H1 (cell line): Measurements from ENCODE around the gene TYSND1. TPM values are rescaled to one million over a fixed set of nuclear protein-coding genes. Genes with fewer than 3 reads are reported as not detected.

Experiments used
- CTCF ChIA-PET: fragments of 300-600 bp; sonication (Branson Sonifier 250); formaldehyde crosslinking; loops from one replicate; lab custom pipeline; 2021; ENCODE audit not compliant: partially characterized antibody; lab: Charles Lee
- POLR2A ChIA-PET: fragments of 300-600 bp; sonication (Branson Sonifier 250); formaldehyde crosslinking; loops from one replicate; lab custom pipeline; 2021; ENCODE audit warnings: inconsistent platforms; ENCODE audit not compliant: partially characterized antibody; lab: Charles Lee
- DNase-seq, 2 experiments: peaks; one replicate each; pipeline versions ENCODE4 v3.0.0 to v3.0.0-alpha.2; 2010 to 2022; ENCODE audit warnings: low spot score in 2 of 2, low read depth in 1 of 2, mixed read lengths in 1 of 2
- FAIRE-seq: peaks from 2 replicates; lab custom pipeline; 2011; peaks lifted over from hg19 to GRCh38; lab: Jason Lieb, UNC
- H2AFZ ChIP-seq: 2 replicates; pipeline ENCODE4 v1.8.1; 2012; ENCODE audit warnings: low read length, inconsistent platforms
- H2AK5ac ChIP-seq: 2 replicates; pipeline ENCODE4 v1.6.1; 2013; ENCODE audit warnings: low read depth, low read length
- H2BK120ac ChIP-seq: replicated peaks from 2 replicates; pipeline ENCODE3; 2013; ENCODE audit warnings: low read depth, low read length, inconsistent platforms
- H2BK12ac ChIP-seq: 2 replicates; pipeline ENCODE4 v1.6.1; 2013; ENCODE audit warnings: low read depth, low read length
- H2BK15ac ChIP-seq: 2 replicates; pipeline ENCODE4 v1.6.1; 2013; ENCODE audit warnings: low read length
- H2BK20ac ChIP-seq: 2 replicates; pipeline ENCODE4 v1.6.1; 2013; ENCODE audit warnings: low read length
- H2BK5ac ChIP-seq: 2 replicates; pipeline ENCODE4 v1.6.1; 2013; ENCODE audit warnings: low read depth, low read length
- H3K14ac ChIP-seq: 2 replicates; pipeline ENCODE4 v1.6.1; 2013; ENCODE audit warnings: inconsistent platforms; ENCODE audit not compliant: insufficient read length
- H3K18ac ChIP-seq: 2 replicates; pipeline ENCODE4 v1.6.1; 2013; ENCODE audit warnings: low read length; ENCODE audit errors: extremely low read depth
- H3K23ac ChIP-seq: 2 replicates; pipeline ENCODE4 v1.6.1; 2013; ENCODE audit warnings: inconsistent platforms; ENCODE audit not compliant: insufficient read length
- H3K23me2 ChIP-seq: 2 replicates; pipeline ENCODE4 v1.6.1; 2013; ENCODE audit warnings: low read depth, low read length
- H3K27ac ChIP-seq: 2 replicates; pipeline ENCODE4 v1.6.1; 2011; ENCODE audit warnings: low read depth, low read length, inconsistent platforms
- H3K27me3 ChIP-seq, 4 experiments: replicated peaks in 1 of 4; 1 replicate in 1 of 4; 2 replicates in 3 of 4; pipeline versions ENCODE4 v1.6.1 to v1.8.1; 2011 to 2013; ENCODE audit warnings: low read length in 3 of 4, mild to moderate bottlenecking in 3 of 4, inconsistent platforms in 2 of 4, mixed read lengths in 2 of 4, moderate library complexity in 1 of 4; ENCODE audit not compliant: control insufficient read depth in 3 of 4, insufficient read depth in 3 of 4; ENCODE audit errors: extremely low read depth in 1 of 4
- H3K36me3 ChIP-seq, 4 experiments: 2 replicates each; pipeline versions ENCODE4 v1.6.1 to v1.8.1; 2011 to 2013; ENCODE audit warnings: mild to moderate bottlenecking in 4 of 4, low read length in 3 of 4, moderate library complexity in 2 of 4, control low read depth in 1 of 4, inconsistent platforms in 1 of 4; ENCODE audit not compliant: insufficient read depth in 4 of 4, control insufficient read depth in 2 of 4
- H3K4ac ChIP-seq: replicated peaks from 2 replicates; pipeline ENCODE3; 2013; ENCODE audit warnings: low read length, low read depth, mixed read lengths, inconsistent platforms; ENCODE audit not compliant: insufficient read length
- H3K4me1 ChIP-seq, 4 experiments: replicated peaks in 1 of 4; 1 replicate in 1 of 4; 2 replicates in 3 of 4; pipeline versions ENCODE4 v1.6.1 to v1.8.1; 2011 to 2013; ENCODE audit warnings: low read length in 3 of 4, inconsistent platforms in 2 of 4, mixed read lengths in 1 of 4; ENCODE audit not compliant: insufficient read depth in 4 of 4, control insufficient read depth in 3 of 4
- H3K4me2 ChIP-seq, 2 experiments: 2 replicates each; pipeline versions ENCODE4 v1.6.1 to v1.8.1; 2011 to 2013; ENCODE audit warnings: low read depth in 2 of 2, low read length in 2 of 2, control low read depth in 1 of 2, inconsistent platforms in 1 of 2, mild to moderate bottlenecking in 1 of 2; ENCODE audit not compliant: insufficient read depth in 1 of 2
- H3K4me3 ChIP-seq, 4 experiments: fragments of 200-600, 300-600 bp in 1 of 4; sonication (generic), shearing (Covaris generic), sonication (Bioruptor Twin) in 1 of 4; 2 replicates each; pipeline versions ENCODE4 v1.5.1 to v1.8.1; 2011 to 2016; ENCODE audit warnings: low read length in 4 of 4, low read depth in 3 of 4, control low read depth in 2 of 4, inconsistent platforms in 2 of 4, mild to moderate bottlenecking in 2 of 4, mixed read lengths in 1 of 4, moderate library complexity in 1 of 4; ENCODE audit not compliant: insufficient read depth in 2 of 4; ENCODE audit errors: extremely low read depth in 1 of 4
- H3K56ac ChIP-seq: replicated peaks from 2 replicates; pipeline ENCODE3; 2013; ENCODE audit warnings: low read depth, mild to moderate bottlenecking, mixed read lengths, low read length, inconsistent platforms; ENCODE audit not compliant: insufficient read length
- H3K79me1 ChIP-seq: 2 replicates; pipeline ENCODE4 v1.6.1; 2013; ENCODE audit warnings: low read depth, low read length, control low read depth
- H3K79me2 ChIP-seq, 2 experiments: 2 replicates each; pipeline versions ENCODE4 v1.6.1 to v1.8.1; 2012 to 2013; ENCODE audit warnings: low read length in 2 of 2, mild to moderate bottlenecking in 2 of 2, inconsistent platforms in 1 of 2; ENCODE audit not compliant: insufficient read depth in 2 of 2, control insufficient read depth in 1 of 2
- H3K9ac ChIP-seq, 4 experiments: replicated peaks in 1 of 4; 1 replicate in 1 of 4; 2 replicates in 3 of 4; pipeline versions ENCODE4 v1.6.1 to v1.8.1; 2011 to 2013; ENCODE audit warnings: low read depth in 3 of 4, low read length in 3 of 4, control low read depth in 2 of 4, mild to moderate bottlenecking in 2 of 4, moderate library complexity in 2 of 4, inconsistent platforms in 1 of 4; ENCODE audit errors: extremely low read depth in 1 of 4
- H3K9me3 ChIP-seq, 2 experiments: 2 replicates each; pipeline versions ENCODE4 v1.6.1 to v1.8.1; 2012 to 2013; ENCODE audit warnings: mild to moderate bottlenecking in 2 of 2, moderate library complexity in 2 of 2, control low read depth in 1 of 2, inconsistent platforms in 1 of 2, low read depth in 1 of 2, low read length in 1 of 2, mixed read lengths in 1 of 2; ENCODE audit not compliant: insufficient read depth in 2 of 2
- H4K20me1 ChIP-seq, 2 experiments: replicated peaks in 1 of 2; 2 replicates each; pipeline versions ENCODE3 to v1.8.1; 2011 to 2013; ENCODE audit warnings: inconsistent platforms in 2 of 2, low read length in 2 of 2, mild to moderate bottlenecking in 1 of 2; ENCODE audit not compliant: insufficient read depth in 2 of 2, control insufficient read depth in 1 of 2
- H4K5ac ChIP-seq: 2 replicates; pipeline ENCODE4 v1.6.1; 2013; ENCODE audit warnings: low read length, low read depth, mixed read lengths, inconsistent platforms; ENCODE audit not compliant: insufficient read length
- H4K8ac ChIP-seq: 2 replicates; pipeline ENCODE4 v1.8.0; 2013; ENCODE audit warnings: mild to moderate bottlenecking, moderate library complexity, low read length, inconsistent platforms; ENCODE audit not compliant: insufficient read depth; ENCODE audit errors: extremely low read depth
- H4K91ac ChIP-seq: replicated peaks from 2 replicates; pipeline ENCODE3; 2013; ENCODE audit warnings: low read length, mixed read lengths, inconsistent platforms; ENCODE audit not compliant: insufficient read length
- ASH2L ChIP-seq: fragments of 200-600, 300-600 bp; sonication (generic); IDR thresholded peaks from one replicate; pipeline ENCODE4 v1.7.1; 2017; ENCODE audit warnings: low read length
- CTBP2 ChIP-seq: IDR thresholded peaks from 2 replicates; pipeline ENCODE4 v1.7.0; 2011; ENCODE audit warnings: borderline replicate concordance, mild to moderate bottlenecking, moderate library complexity, mixed read lengths, low read length; ENCODE audit not compliant: insufficient read depth, insufficient read length
- KDM5A ChIP-seq: fragments of 200-600 bp; IDR thresholded peaks from 2 replicates; pipeline ENCODE4 v1.7.1; 2012; ENCODE audit warnings: mild to moderate bottlenecking, low read length, inconsistent platforms, mixed read lengths
- MAFK ChIP-seq: IDR thresholded peaks from 2 replicates; pipeline ENCODE4 v1.6.1; 2012; ENCODE audit warnings: low read depth, mild to moderate bottlenecking, improper control_type of control experiment, low read length
- PHF8 ChIP-seq: fragments of 200-600 bp; sonication (generic); conservative IDR thresholded peaks from 2 replicates; pipeline ENCODE4 v1.7.1; 2012; ENCODE audit warnings: low read depth, mild to moderate bottlenecking, inconsistent platforms, low read length, moderate library complexity
- WGBS, 2 experiments: shearing (Covaris generic) in 1 of 2; methylation state at CpG; one replicate each; pipeline versions ENCODE4 v1.1.6 to v1.1.7; 2013 to 2015; ENCODE audit warnings: low lambda C conversion rate in 2 of 2, mixed read lengths in 2 of 2, inconsistent platforms in 1 of 2, low coverage in 1 of 2, missing lambda C conversion rate in 1 of 2; ENCODE audit not compliant: insufficient replicate concordance in 2 of 2, insufficient coverage in 1 of 2, insufficient read length in 1 of 2; ENCODE audit errors: extremely low coverage in 1 of 2, missing lambda C conversion rate in 1 of 2; 5-methylcytosine and 5-hydroxymethylcytosine counted together
- polyA plus RNA-seq, 7 experiments: library from polyadenylated mRNA; depleted of rRNA in 3 of 7; stranded (reverse) in 5 of 7; unstranded in 2 of 7; fragments of >200 nt in 5 of 7; fragments of 200-250 nt in 2 of 7; gene quantifications; 1 replicate in 5 of 7; 2 replicates in 1 of 7; 4 replicates in 1 of 7; pipeline versions ENCODE4 v1.2.1 to v1.2.3, GENCODE V29; 2011 to 2013; ENCODE audit warnings: missing spikeins in 2 of 7, mixed read lengths in 2 of 7
- total RNA-seq: library from RNA; stranded (reverse); fragmentation: NEBNext Ultra II Directional; extraction: Animal tissue kit (Norgen Biotek cat#: 25700); gene quantifications from 2 replicates; pipeline ENCODE4 v1.2.1, GENCODE V29; 2021

TYSND1 gene
- total and polyA plus RNA-seq, 2 of the 8 experiments (the other 6 are each of a cell fraction or from before 2014, with no cell fraction given) = 11.9 to 15.0 TPM

DNA sequence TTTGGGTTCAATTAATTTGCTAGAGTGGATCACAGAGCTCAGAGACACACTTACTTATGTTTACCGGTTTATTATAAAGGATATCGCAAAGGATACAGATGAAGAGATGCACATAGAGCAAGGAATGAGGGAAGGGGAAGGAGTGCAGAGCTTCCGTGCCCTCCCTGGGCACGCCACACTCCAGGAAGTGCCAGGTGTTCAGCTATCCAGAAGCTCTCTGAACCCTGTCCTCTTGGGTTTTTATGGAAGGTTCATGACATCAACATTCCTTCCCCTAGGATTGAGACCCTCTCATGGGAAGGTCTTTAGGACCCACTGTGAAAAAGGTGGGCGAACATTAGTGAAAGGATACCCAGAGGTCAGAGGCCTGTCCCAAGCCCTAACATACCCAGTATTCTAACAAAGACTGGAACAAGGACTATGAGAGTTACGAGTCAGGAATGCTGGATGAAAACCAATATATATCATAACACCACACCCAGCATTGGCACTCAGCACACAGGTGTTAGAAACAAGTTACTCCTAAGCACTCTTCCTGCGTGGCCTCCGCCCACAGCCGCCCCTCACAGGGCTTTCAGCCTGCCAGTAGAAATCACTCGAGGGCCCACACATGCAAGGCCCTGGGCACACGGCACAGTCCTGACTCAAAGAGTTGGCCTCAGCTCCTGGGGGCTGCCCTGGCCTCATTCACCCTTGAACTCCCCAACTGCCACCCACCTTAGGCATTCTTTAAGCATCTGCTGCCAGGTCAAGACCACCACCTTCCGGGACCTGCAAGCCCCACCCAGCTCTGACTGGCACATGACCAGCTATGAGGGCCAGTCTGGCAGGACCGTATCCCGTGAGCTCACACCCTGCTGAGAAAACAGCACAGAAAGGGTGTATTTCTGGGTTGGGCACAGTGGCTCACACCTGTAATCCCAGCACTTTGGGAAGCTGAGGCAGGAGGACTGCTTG is 8.3 kb downstream of the TYSND1 start:
- Histone ChIP-seq H3K36me3 (no peaks in the 10 kb centered on the region), H2BK20ac (no peak overlapping the region), H2BK120ac (no peak overlapping the region), H3K23ac (no peak overlapping the region), H3K56ac (no peak overlapping the region), H3K79me1 (no peaks in the 10 kb centered on the region), H3K4me3 (no peak overlapping the region), H3K14ac (no peak overlapping the region), H3K9me3 (no peaks in the 10 kb centered on the region), H3K9ac (no peak overlapping the region), H3K4me2 (no peak overlapping the region), H3K27ac (no peak overlapping the region), H2BK5ac (no peak overlapping the region), H4K8ac (no peak overlapping the region), H2AFZ (no peak overlapping the region), H2BK15ac (no peak overlapping the region), H2BK12ac (no peak overlapping the region), H3K4ac (no peak overlapping the region), H4K20me1 (peaks cover 0 to 3% of the 10 kb centered on the region in 2 experiments), H3K23me2 (0 out of 2 replicates have a peak, but pooled peaks cover under 1% of the 10 kb centered on the region), H4K91ac (no peak overlapping the region)
- ChIA-PET POLR2A (interaction anchor here (0.9 kb wide), 1 partner anchor 21 kb away, joined by 4 read pairs; no protein-coding TSS in a partner anchor), CTCF (interaction anchor here (0.6 to 10.4 kb wide), 5 partner anchors 9 to 621 kb away, joined by 3 to 123 read pairs (median 5); partner anchors contain the start of gene TYSND1)
- WGBS, 2 experiments = 87% methylated on average over 14 of the region's 14 CpGs; no CpG with 5 or more reads in 1 of the 2 experiments
- DNase-seq (peak in 1 of 2 experiments; percentile 30), FAIRE-seq (no peak)
- TF ChIP-seq ASH2L (no peak), MAFK (no peak), CTBP2 (no peak), PHF8 (no peak), KDM5A (no peak)
- TF ChIP-seq, all 59 proteins: peak for 0
- Histone ChIP-seq H3K27me3 (peaks cover 0 to 5% (median 4%) of the 10 kb centered on the region in 4 experiments; a peak in 6 of 7 replicates), H3K18ac (no peak overlapping the region), H2AK5ac (no peak overlapping the region; the same call in 1 of the 2 replicates), H3K4me1 (no peaks in the 10 kb centered on the region; a peak in 1 of 7 replicates), H3K79me2 (no peaks in the 10 kb centered on the region), H4K5ac (no peak overlapping the region)
